Stimulated activated CD4-positive, alpha-beta T cell treated with anti-CD3 and anti-CD28 coated beads, TNF-alpha, amount 100 ng/mL, for 4 hours (primary cell): ENCODE data around the gene BSG.
"Not testable (repeated sequence)": the region's sequence is repeated elsewhere in the genome, so short reads cannot be mapped to it uniquely, and the experiment has no call there.

Experiments
- DNase-seq, 3 experiments: peaks; one replicate each; pipeline ENCODE4 v3.0.0-alpha.2; 2020; ENCODE audit warnings: low read depth in 3 of 3

The BSG gene

DNA sequence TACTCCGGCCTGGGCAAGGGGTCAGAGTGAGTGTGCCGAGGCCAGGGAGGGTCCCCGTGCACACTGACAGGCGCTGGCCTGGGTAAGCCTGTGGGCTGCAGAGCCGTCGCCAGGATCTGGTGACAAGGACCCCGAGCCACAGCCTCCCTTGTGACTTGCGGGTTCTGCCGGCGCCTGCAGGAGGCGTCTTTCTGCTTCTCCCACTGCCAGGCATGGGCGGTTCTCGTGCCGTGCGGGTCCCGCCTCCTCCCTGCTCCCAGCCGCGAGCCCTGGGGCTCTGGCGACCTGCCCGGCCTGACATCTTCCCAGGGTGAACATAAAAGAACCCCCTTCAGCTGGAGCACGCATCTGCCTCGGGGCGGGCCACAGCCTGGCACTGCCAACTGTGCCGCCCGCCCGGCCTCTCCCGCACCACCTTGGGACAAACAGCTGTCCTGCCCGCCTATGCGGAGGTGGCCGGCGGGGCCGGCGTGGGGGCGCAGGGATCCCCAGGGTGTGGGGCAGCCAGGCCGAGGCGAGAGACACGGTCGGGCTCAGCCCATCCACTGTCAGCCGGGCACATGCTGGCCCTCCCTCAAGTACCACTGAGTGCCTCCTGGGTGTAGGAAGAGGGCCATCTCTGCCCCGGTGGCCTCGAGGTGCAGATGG lies 15.8 kb downstream of the BSG start:
- DNase-seq = peak in 1 of 3 experiments; percentile 40

DNA sequence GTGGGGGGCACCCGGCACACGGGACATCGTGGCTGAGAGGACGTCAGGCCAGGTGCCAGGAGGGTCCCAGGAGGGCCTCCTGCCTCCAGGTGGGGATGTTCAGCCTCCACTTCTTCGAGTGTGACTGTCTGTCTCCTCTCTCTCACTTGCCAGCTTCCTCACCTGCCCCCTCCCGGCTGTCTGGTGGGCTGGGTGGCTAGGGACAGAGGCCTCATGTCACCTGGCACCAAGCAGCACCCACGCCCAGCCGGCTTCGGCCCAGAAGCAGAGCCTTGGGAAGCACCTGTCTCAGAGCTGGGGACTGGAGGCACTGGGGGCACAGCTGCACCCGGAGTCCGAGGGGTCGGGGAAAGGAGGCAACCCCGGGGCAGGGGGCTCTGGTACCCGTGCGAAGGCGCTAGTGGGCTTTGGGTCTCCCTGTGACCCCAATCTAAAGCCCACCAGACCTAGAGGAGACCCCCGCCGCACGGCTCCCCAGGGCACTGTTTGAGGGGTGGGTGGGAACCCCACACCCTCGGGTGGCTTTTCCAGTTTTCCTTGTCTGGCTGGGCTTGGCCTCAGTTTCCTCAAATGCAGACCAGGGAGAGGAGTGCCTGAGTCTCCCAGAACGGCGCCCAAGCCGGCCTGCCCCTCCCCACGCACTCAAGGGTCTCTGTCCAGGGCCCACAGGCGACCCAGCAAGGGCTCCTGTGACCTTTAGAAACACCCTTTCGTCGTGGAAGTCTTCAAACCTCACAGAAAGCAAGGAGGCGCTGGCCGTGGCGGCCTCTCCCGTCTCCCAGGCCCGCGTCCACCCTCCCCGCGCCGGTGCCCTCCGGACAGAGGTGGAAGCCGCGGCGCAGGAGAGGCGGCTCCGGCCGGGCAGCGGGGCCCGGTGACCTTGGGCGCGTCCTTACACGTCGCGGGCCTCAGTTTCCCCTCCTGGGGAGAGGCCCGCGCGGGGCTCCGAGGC lies 16.6 kb downstream of the BSG start:
- no peak for DNase-seq

DNA sequence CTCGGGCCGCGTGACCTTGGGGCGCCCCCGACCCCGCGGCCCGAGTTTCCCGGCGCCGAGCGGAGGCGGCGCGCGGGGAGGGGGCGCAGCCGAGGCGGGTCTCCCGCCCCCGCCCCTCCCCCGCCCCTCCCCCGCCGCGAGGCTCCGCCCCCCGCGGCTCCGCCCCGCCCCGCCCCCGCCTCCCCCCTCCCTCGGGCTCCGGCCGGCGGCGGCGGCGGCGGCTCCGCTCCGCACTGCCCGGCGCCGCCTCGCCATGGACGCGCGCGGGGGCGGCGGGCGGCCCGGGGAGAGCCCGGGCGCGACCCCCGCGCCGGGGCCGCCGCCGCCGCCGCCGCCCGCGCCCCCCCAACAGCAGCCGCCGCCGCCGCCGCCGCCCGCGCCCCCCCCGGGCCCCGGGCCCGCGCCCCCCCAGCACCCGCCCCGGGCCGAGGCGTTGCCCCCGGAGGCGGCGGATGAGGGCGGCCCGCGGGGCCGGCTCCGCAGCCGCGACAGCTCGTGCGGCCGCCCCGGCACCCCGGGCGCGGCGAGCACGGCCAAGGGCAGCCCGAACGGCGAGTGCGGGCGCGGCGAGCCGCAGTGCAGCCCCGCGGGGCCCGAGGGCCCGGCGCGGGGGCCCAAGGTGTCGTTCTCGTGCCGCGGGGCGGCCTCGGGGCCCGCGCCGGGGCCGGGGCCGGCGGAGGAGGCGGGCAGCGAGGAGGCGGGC lies 17.4 kb downstream of the BSG start, which contains the start of gene HCN2:
TSS of gene HCN2 (plus strand) at position 189 of the 703 bp plus-strand sequence. CDS start at position 254, 65 bp downstream.
- DNase-seq = no peak

DNA sequence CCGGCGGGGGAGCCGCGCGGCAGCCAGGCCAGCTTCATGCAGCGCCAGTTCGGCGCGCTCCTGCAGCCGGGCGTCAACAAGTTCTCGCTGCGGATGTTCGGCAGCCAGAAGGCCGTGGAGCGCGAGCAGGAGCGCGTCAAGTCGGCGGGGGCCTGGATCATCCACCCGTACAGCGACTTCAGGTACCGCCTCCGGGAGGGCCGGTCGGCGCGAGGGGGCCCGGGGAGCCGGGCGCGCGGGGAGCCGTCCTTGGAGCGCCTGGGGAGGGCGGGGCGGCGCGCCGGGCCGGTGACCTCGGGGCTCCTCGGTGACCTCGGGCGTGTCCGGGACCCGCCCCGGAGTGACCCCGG lies 18.0 kb downstream of the BSG start:
- DNase-seq = no peak

DNA sequence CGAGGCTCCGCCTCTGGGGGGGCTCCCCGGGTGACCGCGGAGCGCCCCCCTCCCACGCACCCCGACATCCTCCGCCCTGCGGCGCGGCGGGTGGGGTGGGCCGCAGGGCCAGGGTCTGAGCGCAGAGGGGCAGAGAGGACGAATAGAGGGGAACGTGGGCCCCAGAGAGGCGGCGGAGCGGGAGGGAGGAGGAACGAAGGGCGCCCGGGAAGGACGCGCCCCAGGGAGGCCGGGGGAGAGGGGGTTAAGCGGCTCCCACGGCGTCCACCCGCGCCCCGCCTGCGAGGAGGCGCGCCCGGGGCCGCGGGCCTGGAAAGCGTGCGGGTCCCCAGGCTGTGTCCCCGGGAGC lies 18.3 kb downstream of the BSG start:
- no peak for DNase-seq

DNA sequence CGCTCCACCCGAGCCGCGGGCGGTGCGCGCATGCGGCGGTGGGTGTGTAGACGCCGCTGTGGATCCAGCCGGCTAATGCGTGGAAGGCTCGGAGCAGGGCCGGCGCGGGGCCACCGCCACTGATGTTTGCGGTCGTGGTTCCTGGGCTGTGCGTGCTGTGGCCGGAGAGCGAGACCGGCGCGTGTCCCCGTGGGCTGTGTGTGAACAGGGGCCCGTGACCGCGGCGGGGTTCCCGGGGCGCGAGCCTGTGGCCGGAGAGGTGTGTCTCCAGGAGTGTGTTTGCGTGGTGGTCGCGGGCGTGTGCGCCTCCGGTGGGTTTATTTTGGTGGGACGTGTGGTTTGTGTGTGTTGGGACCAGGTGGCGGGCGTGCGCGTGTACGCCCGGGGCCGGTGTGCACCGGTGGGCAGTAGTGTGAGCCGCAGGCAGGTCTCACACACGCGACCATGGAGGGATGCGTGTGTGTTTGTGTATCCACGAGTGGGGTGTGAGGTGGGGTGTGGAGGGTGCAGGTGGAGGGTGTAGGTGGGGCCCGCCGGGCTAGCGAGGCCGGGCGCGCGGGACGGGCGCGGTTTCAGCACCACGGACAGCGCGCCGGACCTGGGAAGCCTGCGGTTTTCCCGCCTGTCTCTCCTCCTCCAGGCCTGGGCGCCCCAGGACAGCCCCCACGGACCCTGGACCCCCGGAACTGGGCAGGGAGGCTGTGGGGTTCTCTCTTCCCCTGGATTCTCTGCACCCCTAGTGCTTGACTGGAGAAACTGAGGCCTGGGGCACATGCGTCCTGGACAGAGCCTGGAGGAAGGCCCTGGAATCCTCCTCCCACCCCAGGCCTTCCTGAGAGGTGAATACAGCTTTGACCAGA lies 18.9 kb downstream of the BSG start:
- no peak for DNase-seq

DNA sequence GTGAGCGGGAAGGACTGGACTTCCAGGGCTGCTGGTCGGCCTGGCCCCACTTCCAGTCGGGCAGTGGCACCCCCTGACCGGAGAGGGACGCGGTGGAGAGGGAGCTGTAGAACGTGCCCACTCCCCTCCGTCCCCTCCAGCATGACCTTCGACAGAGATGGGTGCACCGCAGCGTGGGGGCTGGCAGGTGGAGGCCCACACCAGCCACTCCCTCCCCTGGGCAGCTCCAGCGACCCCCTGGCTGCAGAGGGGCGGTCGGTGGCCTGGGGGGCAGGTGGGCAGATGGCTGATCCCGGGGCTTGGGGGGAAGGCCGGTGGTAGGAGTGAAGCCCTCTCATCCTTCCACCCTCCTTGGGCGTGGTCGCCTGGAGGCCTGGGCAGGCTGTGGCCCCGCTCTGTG lies 19.7 kb downstream of the BSG start:
- no peak for DNase-seq

DNA sequence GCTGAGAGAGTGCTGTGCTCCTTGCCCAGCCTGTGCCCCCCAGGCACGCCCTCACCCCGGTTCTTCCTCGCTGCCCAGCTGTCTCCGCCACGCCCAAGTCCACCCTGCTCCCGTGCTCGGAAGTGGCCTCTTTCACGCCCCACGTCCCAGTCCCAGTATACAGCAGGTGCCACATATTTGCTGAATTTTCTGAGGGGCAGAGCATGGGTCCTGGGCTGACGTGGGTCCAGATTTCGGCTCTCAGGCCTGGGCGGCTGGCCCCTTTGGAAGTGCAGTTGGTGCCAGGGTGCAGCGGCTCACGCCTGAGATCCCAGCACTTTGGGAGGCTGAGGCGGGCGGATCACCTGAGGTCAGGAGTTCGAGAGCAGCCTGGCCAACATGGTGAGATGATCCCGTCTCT lies 20.7 kb downstream of the BSG start:
- DNase-seq = no peak

DNA sequence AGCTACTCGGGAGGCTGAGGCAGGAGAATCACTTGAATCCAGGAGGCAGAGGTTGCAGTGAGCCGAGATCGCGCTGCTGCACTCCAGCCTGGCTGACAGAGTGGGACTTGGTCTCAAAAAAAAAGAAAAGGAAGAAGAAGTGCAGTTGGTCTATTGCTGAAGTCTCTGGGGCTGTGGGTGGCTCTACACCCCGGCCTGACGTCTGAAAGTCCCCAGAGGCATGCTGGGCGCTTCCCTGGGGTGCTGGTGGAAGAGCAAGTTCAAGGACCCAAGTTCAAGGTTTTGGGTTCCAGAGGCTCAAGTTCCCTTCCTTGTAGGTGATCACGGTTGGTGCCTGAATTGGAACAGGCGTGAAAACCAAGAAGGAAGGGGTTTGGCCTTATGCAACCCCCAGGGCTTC lies 21.1 kb downstream of the BSG start:
- DNase-seq = no peak

DNA sequence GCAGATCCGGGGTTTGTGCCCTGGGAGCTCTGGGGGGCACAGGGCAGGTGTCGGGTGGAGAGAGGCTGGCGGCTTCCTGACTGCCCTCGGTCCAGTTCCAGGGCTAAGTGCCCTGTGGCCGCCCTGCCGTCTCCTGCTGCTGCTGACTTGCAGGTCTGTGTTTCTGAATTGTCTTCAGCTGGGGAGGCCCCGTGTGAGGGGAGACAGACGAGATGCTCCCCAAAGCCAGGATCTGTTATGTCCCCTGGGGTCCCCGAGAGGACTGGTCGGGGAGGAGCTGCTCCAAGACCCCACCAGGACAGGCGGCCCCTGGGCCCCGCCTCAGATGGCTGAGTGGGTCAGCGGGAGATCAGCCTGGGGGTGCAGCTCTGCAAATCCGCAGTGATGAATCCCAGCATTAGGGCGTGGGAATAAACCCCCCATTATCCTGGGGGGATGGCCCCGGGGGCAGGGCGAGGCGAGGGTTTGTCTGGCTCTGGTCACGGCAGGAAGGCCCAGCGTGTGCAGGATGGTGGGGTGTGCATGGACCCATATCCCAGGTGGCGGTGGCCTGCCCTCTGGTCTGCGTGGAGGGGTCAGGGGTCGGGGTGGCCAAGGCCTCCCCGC lies 22.0 kb downstream of the BSG start:
- no peak for DNase-seq

DNA sequence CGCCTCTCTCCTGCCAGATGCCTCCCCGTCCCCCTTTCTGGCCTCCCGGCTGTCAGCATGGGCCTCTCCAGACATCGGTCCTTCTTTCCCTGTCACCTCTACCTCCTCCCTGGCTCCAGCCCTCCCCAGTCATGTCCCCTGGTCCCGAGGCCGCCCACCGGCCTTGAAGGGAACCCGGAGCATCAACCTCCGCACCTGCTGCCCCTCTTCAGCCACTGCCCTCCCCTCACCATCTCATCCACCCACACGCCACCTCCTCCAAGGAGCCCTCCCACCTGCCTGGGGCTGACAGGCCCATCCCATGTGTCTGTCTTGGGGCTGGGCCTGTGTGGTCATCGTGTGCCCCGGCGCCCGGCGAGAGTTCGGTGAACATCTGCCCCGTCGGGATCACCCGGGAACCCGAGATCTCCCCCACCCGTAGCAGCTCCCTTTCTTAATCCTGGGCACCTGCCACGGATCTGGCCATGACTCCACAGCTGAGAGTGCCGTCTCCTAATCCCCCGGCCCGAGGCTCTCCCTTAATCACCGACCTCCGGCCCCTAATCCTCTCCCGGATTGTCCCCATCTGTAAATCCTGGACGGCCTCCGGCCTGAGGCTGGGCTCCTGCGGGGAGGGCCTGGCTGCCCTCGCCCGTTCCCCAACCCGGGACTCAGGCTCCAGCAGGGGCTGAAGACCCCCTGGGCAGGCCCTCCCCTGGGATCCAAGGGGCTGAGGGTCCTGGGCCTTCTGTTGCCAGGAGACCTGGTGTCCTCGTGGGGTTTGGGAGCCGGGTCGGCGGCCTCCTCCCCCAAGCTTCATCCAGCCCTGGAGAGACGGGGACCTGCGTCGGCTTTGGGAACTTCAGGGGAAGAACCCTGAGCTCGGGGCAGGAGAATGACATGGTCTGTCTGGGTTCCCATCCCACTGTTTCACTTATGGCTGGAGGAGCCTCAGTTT lies 23.2 kb downstream of the BSG start:
- no peak for DNase-seq

DNA sequence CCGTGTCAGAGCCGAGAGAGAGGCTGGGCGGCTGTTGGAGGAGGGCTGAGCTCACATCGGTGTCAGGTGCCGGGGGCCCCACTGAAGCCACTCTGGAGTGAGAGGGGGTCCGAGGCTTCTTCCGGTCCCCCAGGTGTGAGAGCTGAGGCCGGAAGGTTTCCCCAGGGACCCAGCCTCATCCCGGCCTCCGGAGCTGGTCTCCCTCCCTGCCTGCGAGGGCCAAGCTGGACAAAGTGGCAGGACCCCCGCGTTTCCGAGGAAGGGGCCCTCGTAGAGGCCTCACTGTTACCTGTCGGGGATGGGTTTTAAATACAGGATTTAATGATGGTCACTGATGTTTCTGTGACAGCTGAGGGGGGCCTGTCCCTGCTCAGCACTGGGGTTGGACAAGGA lies 23.9 kb downstream of the BSG start:
- DNase-seq = no peak

DNA sequence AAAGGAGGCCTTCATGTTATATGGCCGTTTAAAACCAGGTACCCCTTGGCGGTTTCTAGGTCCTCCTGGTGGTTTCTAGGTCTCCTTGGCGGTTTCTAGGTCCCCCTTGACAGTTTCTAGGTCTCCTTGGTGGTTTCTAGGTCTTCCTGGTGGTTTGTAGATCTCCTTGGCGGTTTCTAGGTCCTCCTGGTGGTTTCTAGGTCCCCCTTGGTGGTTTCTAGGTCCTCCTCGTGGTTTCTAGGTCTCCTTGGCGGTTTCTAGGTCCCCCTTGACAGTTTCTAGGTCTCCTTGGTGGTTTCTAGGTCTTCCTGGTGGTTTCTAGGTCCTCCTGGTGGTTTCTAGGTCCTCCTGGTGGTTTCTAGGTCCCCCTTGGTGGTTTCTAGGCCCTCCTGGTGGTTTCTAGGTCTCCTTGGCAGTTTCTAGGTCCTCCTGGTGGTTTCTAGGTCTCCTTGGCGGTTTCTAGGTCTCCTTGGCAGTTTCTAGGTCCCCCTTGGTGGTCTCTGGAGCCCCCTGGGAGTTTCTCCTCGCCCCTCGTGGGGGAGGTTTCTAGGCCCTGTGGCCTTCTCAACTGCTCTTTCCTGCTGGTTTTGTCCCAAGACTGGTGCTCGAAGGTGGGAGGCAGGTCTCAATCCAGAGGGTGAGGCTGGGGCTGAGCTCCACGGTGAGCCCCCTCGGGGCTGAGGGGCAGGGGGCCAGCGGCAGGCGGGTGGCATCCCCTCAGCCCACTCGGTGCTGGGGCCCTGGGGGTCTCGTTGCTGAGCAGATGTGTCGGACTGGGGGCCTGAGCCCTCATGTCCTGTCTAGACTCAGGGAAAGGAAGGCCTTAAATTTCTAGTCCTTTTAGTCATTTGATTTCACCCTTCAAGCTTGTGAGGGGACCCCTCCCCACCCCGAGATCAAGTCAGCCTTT lies 25.3 kb downstream of the BSG start:
- DNase-seq = no peak

DNA sequence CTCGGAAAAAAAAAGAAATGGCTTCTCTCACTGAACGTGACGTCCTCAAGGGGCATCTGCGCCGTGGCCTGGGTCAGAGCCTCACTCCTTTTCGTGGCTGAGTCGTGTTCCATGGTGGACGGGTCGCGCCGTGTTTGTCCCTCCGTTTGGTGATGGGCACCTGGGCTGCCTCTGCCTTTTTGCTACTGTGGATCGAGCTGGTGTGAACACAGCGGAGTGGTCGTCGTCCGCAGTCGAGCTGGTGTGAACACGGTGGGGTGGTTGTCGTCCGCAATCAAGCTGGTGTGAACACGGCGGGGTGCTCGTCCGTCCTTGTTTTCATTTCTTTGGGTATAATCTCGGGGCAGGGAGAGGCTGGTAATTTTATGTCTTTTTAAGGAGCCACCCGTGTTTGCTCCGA lies 28.9 kb downstream of the BSG start:
- no peak for DNase-seq

DNA sequence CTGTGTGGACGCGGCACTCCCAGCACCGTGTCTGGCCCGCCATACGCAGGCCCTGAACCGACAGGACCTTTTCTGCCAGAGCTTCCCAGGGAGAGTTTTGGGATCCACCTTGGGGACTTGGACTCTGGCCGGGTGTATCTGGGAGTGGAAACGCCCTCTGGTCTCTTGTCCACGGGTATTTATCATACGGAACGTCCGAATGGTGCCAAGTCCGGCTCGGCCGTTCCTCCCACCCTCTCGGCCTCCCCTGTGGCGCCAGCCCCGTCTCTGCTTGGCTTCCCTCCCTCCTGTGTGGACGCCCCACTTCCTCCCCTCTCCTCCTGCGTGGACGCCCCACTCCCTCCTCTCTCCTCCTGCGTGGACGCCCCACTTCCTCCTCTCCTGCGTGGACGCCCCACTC lies 29.4 kb downstream of the BSG start:
- DNase-seq = no peak

DNA sequence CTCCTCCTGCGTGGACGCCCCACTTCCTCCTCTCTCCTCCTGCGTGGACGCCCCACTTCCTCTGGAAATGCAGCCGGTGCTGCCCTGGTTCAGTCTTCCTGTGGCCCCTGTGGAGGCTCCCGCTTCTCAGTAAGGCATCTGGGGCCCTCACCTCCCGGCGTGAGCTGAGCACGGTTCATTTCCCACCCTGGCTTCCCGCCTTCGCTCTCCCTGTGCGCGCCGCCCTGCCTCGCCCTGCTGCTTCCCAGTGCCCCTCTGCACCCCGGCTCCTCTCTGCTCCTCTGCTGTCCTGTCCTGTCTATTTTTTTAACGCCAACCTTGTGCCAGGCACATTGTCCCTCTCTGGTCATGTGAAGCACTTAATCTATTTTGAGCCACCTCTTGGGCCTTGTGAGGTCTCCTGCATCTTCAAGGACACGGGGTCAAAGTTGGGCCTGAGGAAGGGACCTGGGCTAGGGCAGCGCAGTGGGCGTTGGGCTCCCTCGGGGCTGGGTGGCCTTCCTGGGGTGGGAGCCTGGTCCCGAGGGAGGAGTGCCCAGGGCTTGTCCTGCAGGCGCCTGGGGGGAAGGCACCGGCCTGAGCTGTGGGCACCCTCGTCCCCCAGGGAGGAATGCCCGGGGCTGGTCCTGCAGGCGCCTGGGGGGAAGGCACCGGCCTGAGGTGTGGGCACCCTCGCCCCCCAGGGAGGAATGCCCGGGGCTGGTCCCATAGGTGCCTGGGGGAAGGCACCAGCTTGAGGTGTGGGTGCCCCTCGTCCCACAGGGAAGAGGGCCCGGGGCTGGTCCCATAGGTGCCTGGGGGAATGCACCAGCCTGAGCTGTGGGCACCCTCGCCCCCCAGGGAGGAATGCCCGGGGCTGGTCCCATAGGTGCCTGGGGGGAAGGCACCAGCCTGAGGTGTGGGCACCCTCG lies 30.2 kb downstream of the BSG start:
- DNase-seq = no peak

DNA sequence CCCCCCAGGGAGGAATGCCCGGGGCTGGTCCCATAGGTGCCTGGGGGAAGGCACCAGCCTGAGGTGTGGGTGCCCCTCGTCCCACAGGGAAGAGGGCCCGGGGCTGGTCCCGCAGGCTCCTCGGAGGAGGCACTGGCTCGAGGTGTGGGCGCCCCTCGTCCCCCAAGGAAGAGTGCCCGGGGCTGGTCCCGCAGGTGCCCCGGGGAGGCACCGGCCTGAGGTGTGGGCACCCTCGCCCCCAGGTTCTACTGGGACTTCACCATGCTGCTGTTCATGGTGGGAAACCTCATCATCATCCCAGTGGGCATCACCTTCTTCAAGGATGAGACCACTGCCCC lies 30.9 kb downstream of the BSG start:
- not testable (repeated sequence) for DNase-seq

DNA sequence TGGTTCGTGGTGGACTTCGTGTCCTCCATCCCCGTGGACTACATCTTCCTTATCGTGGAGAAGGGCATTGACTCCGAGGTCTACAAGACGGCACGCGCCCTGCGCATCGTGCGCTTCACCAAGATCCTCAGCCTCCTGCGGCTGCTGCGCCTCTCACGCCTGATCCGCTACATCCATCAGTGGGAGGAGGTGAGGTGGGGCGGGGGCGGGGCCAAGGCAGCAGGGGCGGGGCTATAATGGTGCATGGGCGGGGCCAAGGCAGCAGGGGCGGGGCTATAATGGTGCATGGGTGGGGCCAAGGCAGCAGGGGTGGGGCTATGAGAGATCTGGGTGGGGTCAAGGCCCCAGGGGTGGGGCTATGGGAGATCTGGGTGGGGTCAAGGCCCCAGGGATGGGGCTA lies 31.4 kb downstream of the BSG start:
- not testable (repeated sequence) for DNase-seq
